Vagina (tissue), 2 donors: ENCODE results near the gene MAP1B. TPM values are rescaled to one million over a fixed set of nuclear protein-coding genes. Genes with fewer than 3 reads are reported as not detected.

Experiments
- DNase-seq, 2 donors: peaks; one replicate each; pipeline ENCODE4 v3.0.0-alpha.2; 2017; ENCODE audit errors: extremely low spot score in 2 of 2
- H3K27ac ChIP-seq: fragments of 200-600 bp; sonication (generic); one replicate; pipeline ENCODE4 v1.5.1; 2019
- H3K27me3 ChIP-seq: fragments of 200-600 bp; sonication (generic); one replicate; pipeline ENCODE4 v1.5.1; 2019
- H3K36me3 ChIP-seq, 2 donors: fragments of 200-600 bp; sonication (generic); one replicate each; pipeline ENCODE4 v1.5.1; 2017 to 2019
- H3K4me1 ChIP-seq: fragments of 200-600 bp; sonication (generic); one replicate; pipeline ENCODE4 v1.5.1; 2019
- H3K4me3 ChIP-seq, 2 donors: fragments of 200-600 bp; sonication (generic); 1 replicate in 1 of 2; 2 replicates in 1 of 2; pipeline ENCODE4 v1.5.1; 2016 to 2019
- H3K9me3 ChIP-seq: fragments of 200-600 bp; sonication (generic); one replicate; pipeline ENCODE4 v1.5.1; 2019
- CTCF ChIP-seq, 3 experiments: fragments of 450-650 bp in 2 of 3; fragments of 200-600 bp in 1 of 3; sonication (generic) in 1 of 3; IDR thresholded peaks; one replicate each; pipeline ENCODE4 v1.5.1; 2017 to 2019; ENCODE audit warnings: antibody characterized with exemption in 3 of 3, mild to moderate bottlenecking in 2 of 3, moderate library complexity in 2 of 3
- POLR2A ChIP-seq, 2 donors: fragments of 450-650 bp; IDR thresholded peaks; one replicate each; pipeline ENCODE4 v1.6.1; 2017; ENCODE audit warnings: antibody characterized with exemption in 2 of 2, mild to moderate bottlenecking in 2 of 2, moderate library complexity in 2 of 2
- POLR2AphosphoS5 ChIP-seq, 2 donors: sonication (generic); formaldehyde crosslinking; IDR thresholded peaks; one replicate each; pipeline ENCODE4 v1.9.0; 2017; ENCODE audit warnings: antibody characterized with exemption in 2 of 2, mild to moderate bottlenecking in 2 of 2, low read depth in 1 of 2; ENCODE audit not compliant: insufficient read depth in 1 of 2
- intact Hi-C: fragments of 100-400 bp; cut with DNase I; formaldehyde crosslinking; loops from one replicate; pipeline ENCODE4 v1.15.1; 2023
- total RNA-seq: library from RNA; depleted of rRNA; stranded (reverse); fragments of >200 nt; gene quantifications from one replicate; pipeline ENCODE4 v1.2.3, GENCODE V29; 2016

Gene MAP1B
- total RNA-seq, 1 donor from 2014 or later, result 386 TPM

GRCh38 chr5:72093824-72094223 is 13.5 kb upstream of the MAP1B start:
- Histone ChIP-seq H3K4me3 (no peak overlapping the region), H3K27ac (no peak overlapping the region), H3K27me3 (no peaks in the 10 kb centered on the region), H3K36me3 (no peaks in the 10 kb centered on the region), H3K4me1 (no peaks in the 10 kb centered on the region), H3K9me3 (no peaks in the 10 kb centered on the region)
- intact Hi-C loops, result no loop called here
- TF ChIP-seq CTCF (IDR thresholded peaks at IDR 0.05) (no peak), POLR2A (IDR thresholded peaks at IDR 0.05) (no peak)
- no peak for DNase-seq

- Histone ChIP-seq H3K4me1 (no peaks in the 10 kb centered on the region), H3K27ac (no peak overlapping the region), H3K27me3 (no peaks in the 10 kb centered on the region), H3K36me3 (no peaks in the 10 kb centered on the region), H3K4me3 (no peak overlapping the region), H3K9me3 (no peaks in the 10 kb centered on the region)
- no peak for DNase-seq
- TF ChIP-seq POLR2A (IDR thresholded peaks at IDR 0.05) (no peak), POLR2AphosphoS5 (IDR thresholded peaks at IDR 0.05; ENCODE audit: insufficient read depth in 1 of 2, low read depth in 1 of 2) (no peak), CTCF (IDR thresholded peaks at IDR 0.05) (no peak)
- intact Hi-C loops, result no loop called here
Observed at GRCh38 chr5:72096602-72097188, 10.6 kb upstream of the MAP1B start.

GRCh38 chr5:72101828-72102227 is 5.4 kb upstream of the MAP1B start:
- peaks cover 3% of the 10 kb centered on the region for H3K4me1 ChIP-seq

GRCh38 chr5:72106817-72107130 is 501 bp upstream of the MAP1B start:
- Histone ChIP-seq H3K27ac (peak overlapping the region; percentile 79), H3K9me3 (no peaks in the 10 kb centered on the region), H3K27me3 (no peaks in the 10 kb centered on the region), H3K4me3 (peak overlapping the region; percentile 72 to 79), H3K4me1 (peaks cover 34% of the 10 kb centered on the region), H3K36me3 (no peaks in the 10 kb centered on the region)
- DNase-seq, result no peak
- intact Hi-C loops, result no loop called here
- TF ChIP-seq POLR2A (IDR thresholded peaks at IDR 0.05) (no peak), POLR2AphosphoS5 (IDR thresholded peaks at IDR 0.05; ENCODE audit: insufficient read depth in 1 of 2, low read depth in 1 of 2) (no peak), CTCF (IDR thresholded peaks at IDR 0.05) (no peak)

More at GRCh38 chr5:72101828-72102227, 5.4 kb upstream of the MAP1B start:
- Histone ChIP-seq H3K27ac (no peak overlapping the region), H3K9me3 (no peaks in the 10 kb centered on the region), H3K4me3 (no peak overlapping the region), H3K27me3 (no peaks in the 10 kb centered on the region), H3K36me3 (no peaks in the 10 kb centered on the region)
- DNase-seq, result no peak
- intact Hi-C loops, result no loop called here
- no peak for TF ChIP-seq CTCF (IDR thresholded peaks at IDR 0.05)
- no peak for TF ChIP-seq POLR2A (IDR thresholded peaks at IDR 0.05)
- no peak for TF ChIP-seq POLR2AphosphoS5 (IDR thresholded peaks at IDR 0.05; ENCODE audit: insufficient read depth in 1 of 2, low read depth in 1 of 2)

DNA sequence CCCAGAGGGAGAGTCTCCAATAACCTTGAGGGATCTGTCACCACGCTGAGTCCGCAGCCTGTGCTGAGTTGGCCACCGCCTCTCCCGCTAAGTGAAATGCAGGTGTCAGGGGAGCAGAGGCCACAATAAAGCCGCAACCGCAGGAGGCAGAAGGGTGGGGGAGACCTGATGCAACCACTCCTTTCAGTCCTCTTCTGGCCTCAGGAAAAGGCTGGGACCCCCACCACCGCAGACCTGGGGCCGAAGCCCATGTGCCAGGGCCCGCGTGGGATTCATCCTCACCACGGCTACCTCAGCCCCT is 576 bp downstream of the MAP1B start:
- Histone ChIP-seq H3K27me3 (no peaks in the 10 kb centered on the region), H3K9me3 (no peaks in the 10 kb centered on the region), H3K4me1 (peaks cover 34% of the 10 kb centered on the region), H3K4me3 (peak overlapping the region; percentile 72 to 79), H3K36me3 (no peaks in the 10 kb centered on the region), H3K27ac (peak overlapping the region; percentile 79)
- TF ChIP-seq CTCF (IDR thresholded peaks at IDR 0.05) (no peak), POLR2AphosphoS5 (IDR thresholded peaks at IDR 0.05; ENCODE audit: insufficient read depth in 1 of 2, low read depth in 1 of 2) (no peak), POLR2A (IDR thresholded peaks at IDR 0.05) (no peak)
- intact Hi-C loops, result no loop called here
- no peak for DNase-seq
